Mucosa of descending colon (tissue), 3 donors: ENCODE data around the gene PTPRD. TPM values are rescaled to one million over a fixed set of nuclear protein-coding genes. Genes with fewer than 3 reads are reported as not detected.

Experiments
- ATAC-seq: fragments of 200-7000 bp; cut with Tn5 transposase; one replicate; pipeline ENCODE4 v1.9.1; 2020; ENCODE audit warnings: mild to moderate bottlenecking, moderate library complexity
- DNase-seq, 3 donors: peaks; one replicate each; pipeline ENCODE4 v3.0.0-alpha.2; 2020
- H3K36me3 ChIP-seq: fragments of 200-600 bp; one replicate; pipeline ENCODE4 v1.8.0; 2021; ENCODE audit warnings: low read depth, mild to moderate bottlenecking
- H3K4me1 ChIP-seq: fragments of 200-600 bp; one replicate; pipeline ENCODE4 v1.8.0; 2021; ENCODE audit warnings: low read depth, mild to moderate bottlenecking
- H3K4me3 ChIP-seq: fragments of 200-600 bp; one replicate; pipeline ENCODE4 v1.8.0; 2021; ENCODE audit warnings: mild to moderate bottlenecking
- H3K9me3 ChIP-seq: fragments of 200-600 bp; one replicate; pipeline ENCODE4 v1.8.0; 2021; ENCODE audit warnings: mild to moderate bottlenecking
- intact Hi-C, 2 donors: fragments of 100-400 bp; cut with DNase I in 1 of 2; cut with micrococcal nuclease in 1 of 2; formaldehyde crosslinking; loops; one replicate each; pipeline versions ENCODE4 v1.11.0 to v1.11.1; 2022; cut with DNase I, micrococcal nuclease
- total RNA-seq, 3 donors: library from RNA; stranded (reverse); fragmentation: NEBNext Ultra II Directional in 2 of 3; extraction: Animal tissue kit (Norgen Biotek cat#: 25700) in 2 of 3; gene quantifications; one replicate each; pipeline versions ENCODE4 v1.2.1 to v1.2.4, GENCODE V29; 2021 to 2023
- TF ChIP-seq, protein P1 (sequence below): fragments of 200-600 bp; IDR thresholded peaks from one replicate; pipeline ENCODE4 v1.8.0; 2022; ENCODE audit warnings: antibody characterized with exemption, mild to moderate bottlenecking
- donor health status: DM: no; HTN: no; CAD: no; lungs with moderate emphysema.
- donor health status: DM: no; HTN: no; CAD: no.
- donor health status: DM: no; HTN: yes; CAD: no.

PTPRD gene
- total RNA-seq, 3 donors from 2014 or later: 52.7 to 128 (median 113) TPM

- TF ChIP-seq, protein P1, sequence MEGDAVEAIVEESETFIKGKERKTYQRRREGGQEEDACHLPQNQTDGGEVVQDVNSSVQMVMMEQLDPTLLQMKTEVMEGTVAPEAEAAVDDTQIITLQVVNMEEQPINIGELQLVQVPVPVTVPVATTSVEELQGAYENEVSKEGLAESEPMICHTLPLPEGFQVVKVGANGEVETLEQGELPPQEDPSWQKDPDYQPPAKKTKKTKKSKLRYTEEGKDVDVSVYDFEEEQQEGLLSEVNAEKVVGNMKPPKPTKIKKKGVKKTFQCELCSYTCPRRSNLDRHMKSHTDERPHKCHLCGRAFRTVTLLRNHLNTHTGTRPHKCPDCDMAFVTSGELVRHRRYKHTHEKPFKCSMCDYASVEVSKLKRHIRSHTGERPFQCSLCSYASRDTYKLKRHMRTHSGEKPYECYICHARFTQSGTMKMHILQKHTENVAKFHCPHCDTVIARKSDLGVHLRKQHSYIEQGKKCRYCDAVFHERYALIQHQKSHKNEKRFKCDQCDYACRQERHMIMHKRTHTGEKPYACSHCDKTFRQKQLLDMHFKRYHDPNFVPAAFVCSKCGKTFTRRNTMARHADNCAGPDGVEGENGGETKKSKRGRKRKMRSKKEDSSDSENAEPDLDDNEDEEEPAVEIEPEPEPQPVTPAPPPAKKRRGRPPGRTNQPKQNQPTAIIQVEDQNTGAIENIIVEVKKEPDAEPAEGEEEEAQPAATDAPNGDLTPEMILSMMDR: no peak
- no peaks in the 10 kb centered on the region for H3K36me3 ChIP-seq
- intact Hi-C loops: no loop called here
- ATAC-seq (no peak), DNase-seq (no peak)
- no peak overlapping the region for H3K4me3 ChIP-seq
- no peaks in the 10 kb centered on the region for H3K4me1 ChIP-seq
- no peaks in the 10 kb centered on the region for H3K9me3 ChIP-seq
Observed at GRCh38 chr9:8266861-8267260, 2345.9 kb downstream of the PTPRD start.

DNA sequence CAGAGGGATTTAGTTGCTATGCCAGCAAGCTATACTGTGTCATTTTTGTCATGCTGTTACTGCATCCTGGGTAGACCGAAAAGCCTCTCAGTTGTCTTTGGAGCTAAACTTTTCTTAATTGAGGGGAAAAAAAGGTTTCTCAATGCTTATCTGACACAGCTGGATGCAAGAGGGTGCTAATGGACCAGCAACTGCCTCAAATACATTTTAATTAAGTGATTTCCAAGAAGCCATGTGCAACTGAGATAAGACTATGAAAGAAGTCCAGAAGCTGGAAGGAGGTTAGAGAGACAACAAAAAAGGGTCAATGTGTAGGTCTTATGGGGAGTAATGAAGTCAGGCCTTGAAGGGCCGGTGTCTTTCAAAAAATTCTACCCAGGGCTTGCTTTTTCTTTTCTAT is 2347.5 kb downstream of the PTPRD start:
- TF ChIP-seq, protein P1: no peak
- Histone ChIP-seq H3K4me1 (no peaks in the 10 kb centered on the region), H3K9me3 (no peaks in the 10 kb centered on the region), H3K36me3 (no peaks in the 10 kb centered on the region), H3K4me3 (no peak overlapping the region)
- intact Hi-C loops: no loop called here
- ATAC-seq (no peak), DNase-seq (no peak)
